Duodenal mucosa (tissue), 2 donors: ENCODE data around the gene TBL3.
A peak's percentile ranks its signal among the peaks of the same experiment; 100 is the strongest.

Experiments used
- H3K27ac ChIP-seq: one replicate; pipeline ENCODE4 v1.7.0; 2013; ENCODE audit warnings: low read depth, low read length
- H3K27me3 ChIP-seq, 2 donors: one replicate each; pipeline ENCODE4 v1.7.0; 2013; ENCODE audit warnings: low read length in 2 of 2, control low read depth in 1 of 2; ENCODE audit not compliant: insufficient read depth in 2 of 2, control insufficient read depth in 1 of 2
- H3K36me3 ChIP-seq, 2 donors: one replicate each; pipeline ENCODE4 v1.7.0; 2013; ENCODE audit warnings: low read length in 2 of 2, control low read depth in 1 of 2; ENCODE audit not compliant: insufficient read depth in 2 of 2, control insufficient read depth in 1 of 2
- H3K4me1 ChIP-seq, 2 donors: one replicate each; pipeline ENCODE4 v1.7.0; 2013; ENCODE audit warnings: low read length in 2 of 2, control low read depth in 1 of 2; ENCODE audit not compliant: insufficient read depth in 2 of 2, control insufficient read depth in 1 of 2
- H3K4me3 ChIP-seq, 2 donors: one replicate each; pipeline ENCODE4 v1.7.0; 2013; ENCODE audit warnings: low read length in 2 of 2, low read depth in 1 of 2
- H3K9ac ChIP-seq, 2 donors: one replicate each; pipeline ENCODE4 v1.7.0; 2013; ENCODE audit warnings: low read length in 2 of 2, low read depth in 1 of 2
- H3K9me3 ChIP-seq, 2 donors: one replicate each; pipeline ENCODE4 v1.7.0; 2013; ENCODE audit warnings: low read length in 2 of 2, control low read depth in 1 of 2; ENCODE audit not compliant: control insufficient read depth in 1 of 2

TBL3 gene

DNA sequence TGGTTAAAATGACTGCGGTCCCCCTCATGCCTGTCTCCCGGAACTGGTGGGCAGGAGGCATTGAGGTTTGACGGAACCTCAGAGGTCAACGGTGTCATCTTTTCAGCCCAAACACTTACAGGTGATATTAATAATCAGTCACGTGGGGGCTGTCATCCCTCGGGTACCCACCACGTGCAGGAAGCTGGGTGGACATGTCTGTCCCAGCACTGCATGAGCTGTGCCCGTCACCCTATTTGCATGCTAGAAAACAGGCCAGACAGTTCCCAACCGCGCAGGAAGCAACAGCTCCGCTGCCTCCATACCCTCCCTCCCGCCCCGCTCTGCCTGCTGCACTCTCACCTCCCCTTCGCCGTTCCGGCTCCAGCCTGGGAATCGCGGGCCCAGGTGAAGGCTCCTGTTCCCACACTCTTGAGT is 19.3 kb downstream of the TBL3 start:
- Histone ChIP-seq H3K36me3 (peaks cover 8 to 13% of the 10 kb centered on the region in 2 donors), H3K4me1 (peaks cover 26 to 29% of the 10 kb centered on the region in 2 donors), H3K9ac (peak overlapping the region in 1 of 2 donors; percentile 54), H3K27ac (no peak overlapping the region), H3K9me3 (no peaks in the 10 kb centered on the region), H3K27me3 (peaks cover 22 to 26% of the 10 kb centered on the region in 2 donors), H3K4me3 (peak overlapping the region; percentile 48 to 70)

DNA sequence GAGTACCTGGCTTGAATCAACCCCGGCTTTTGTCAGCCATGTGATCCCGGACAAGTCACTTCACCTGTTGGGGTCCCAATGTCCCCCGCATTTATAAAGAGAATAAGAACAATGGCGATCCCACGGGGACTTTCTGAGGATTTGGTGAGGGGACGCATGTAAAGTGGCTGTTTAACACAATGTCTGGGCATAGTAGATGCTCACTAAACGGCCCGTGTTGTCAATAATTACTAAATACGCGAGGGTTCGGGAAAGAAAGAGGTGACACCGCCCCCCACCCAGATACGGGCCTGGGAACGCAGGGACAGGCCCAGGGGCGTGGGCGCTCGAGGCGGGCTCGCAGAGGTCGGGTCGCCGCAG is 19.7 kb downstream of the TBL3 start:
- Histone ChIP-seq H3K4me3 (peak overlapping the region; percentile 34 to 70), H3K9ac (peak overlapping the region; percentile 22 to 47), H3K4me1 (peaks cover 22 to 26% of the 10 kb centered on the region in 2 donors), H3K27me3 (peaks cover 22 to 26% of the 10 kb centered on the region in 2 donors), H3K27ac (no peak overlapping the region), H3K36me3 (peaks cover 4 to 9% of the 10 kb centered on the region in 2 donors), H3K9me3 (no peaks in the 10 kb centered on the region)

DNA sequence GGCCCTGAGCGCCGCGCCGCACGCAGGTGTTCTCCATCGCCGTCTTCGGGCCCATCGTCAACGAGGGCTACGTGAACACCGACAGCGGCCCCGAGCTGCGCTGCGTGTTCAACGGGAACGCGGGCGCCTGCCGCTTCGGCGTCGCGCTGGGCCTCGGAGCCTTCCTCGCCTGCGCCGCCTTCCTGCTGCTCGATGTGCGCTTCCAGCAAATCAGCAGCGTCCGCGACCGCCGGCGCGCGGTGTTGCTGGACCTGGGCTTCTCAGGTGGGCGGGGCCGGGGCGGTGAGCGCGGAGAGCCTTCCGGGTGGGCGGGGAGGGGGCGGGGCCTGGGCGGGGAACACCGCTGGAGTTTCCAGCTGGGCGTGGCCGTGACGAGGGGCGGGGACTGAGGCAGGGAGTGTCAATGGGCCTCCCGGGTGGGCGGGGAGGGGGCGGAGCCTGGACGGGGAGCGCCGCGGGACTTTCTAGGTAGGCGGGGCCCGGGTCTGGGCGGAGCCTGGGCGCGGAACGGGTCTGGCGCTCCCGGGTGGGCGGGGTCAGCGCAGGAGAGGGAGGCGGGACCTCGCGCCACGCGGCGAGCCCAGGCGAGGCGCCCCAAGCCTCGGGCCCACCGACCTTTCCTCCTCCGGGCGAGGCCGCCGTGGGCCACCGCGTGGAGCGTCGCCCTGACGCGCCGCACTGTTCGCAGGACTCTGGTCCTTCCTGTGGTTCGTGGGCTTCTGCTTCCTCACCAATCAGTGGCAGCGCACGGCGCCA is 20.3 kb downstream of the TBL3 start:
- Histone ChIP-seq H3K9me3 (no peaks in the 10 kb centered on the region), H3K9ac (peak overlapping the region; percentile 22 to 47), H3K27me3 (peaks cover 22 to 26% of the 10 kb centered on the region in 2 donors), H3K27ac (no peak overlapping the region), H3K4me1 (peaks cover 26% of the 10 kb centered on the region in 2 donors), H3K36me3 (peaks cover 2 to 7% of the 10 kb centered on the region in 2 donors), H3K4me3 (peak overlapping the region; percentile 34 to 70)

DNA sequence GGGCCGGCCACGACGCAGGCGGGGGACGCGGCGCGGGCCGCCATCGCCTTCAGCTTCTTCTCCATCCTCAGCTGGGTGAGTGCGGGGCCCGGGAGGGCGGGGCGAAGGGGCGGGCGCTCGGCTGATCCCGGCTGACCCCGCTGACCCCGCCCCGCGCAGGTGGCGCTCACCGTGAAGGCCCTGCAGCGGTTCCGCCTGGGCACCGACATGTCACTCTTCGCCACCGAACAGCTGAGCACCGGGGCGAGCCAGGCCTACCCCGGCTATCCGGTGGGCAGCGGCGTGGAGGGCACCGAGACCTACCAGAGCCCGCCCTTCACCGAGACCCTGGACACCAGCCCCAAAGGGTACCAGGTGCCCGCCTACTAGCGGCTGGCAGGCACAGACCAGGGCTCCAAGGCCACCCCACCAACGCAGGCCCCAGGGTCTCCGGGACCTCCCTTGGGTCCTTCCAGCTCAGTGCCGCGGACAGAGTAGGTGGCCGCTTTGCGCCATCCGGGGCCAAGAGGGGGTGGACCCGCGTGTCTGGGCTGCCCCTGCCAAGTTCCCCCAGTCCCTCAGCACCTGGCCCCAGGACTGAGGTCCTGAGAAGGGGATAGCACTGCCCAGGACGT is 21.0 kb downstream of the TBL3 start:
- Histone ChIP-seq H3K9me3 (no peaks in the 10 kb centered on the region), H3K4me1 (peaks cover 26 to 29% of the 10 kb centered on the region in 2 donors), H3K9ac (no peak overlapping the region), H3K36me3 (peaks cover 2 to 10% of the 10 kb centered on the region in 2 donors), H3K4me3 (no peak overlapping the region), H3K27ac (no peak overlapping the region), H3K27me3 (peaks cover 22 to 26% of the 10 kb centered on the region in 2 donors)

DNA sequence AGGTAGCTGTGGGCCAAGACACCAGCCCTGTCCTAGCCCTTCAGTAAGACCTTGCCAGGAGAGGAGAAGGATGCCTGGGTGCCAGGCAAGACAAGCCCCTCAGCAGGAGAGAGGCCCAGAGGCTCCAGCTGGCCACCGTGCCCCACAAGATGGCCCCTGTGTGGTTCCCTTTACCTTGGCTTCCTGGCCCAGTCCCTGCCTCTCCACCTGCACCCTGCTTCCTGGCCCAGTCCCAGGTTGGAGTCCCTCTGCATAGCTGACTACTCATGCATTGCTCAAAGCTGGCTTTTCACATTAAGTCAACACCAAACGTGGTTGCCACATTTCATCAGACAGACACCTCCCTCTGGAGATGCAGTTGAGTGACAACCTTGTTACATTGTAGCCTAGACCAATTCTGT is 21.9 kb downstream of the TBL3 start:
- peaks cover 23 to 32% of the 10 kb centered on the region in 2 donors for H3K4me1 ChIP-seq
- peaks cover 6 to 17% of the 10 kb centered on the region in 2 donors for H3K36me3 ChIP-seq
- H3K9ac ChIP-seq = no peak overlapping the region
- peaks cover 19 to 22% of the 10 kb centered on the region in 2 donors for H3K27me3 ChIP-seq
- no peak overlapping the region for H3K4me3 ChIP-seq
- H3K9me3 ChIP-seq = no peaks in the 10 kb centered on the region
- H3K27ac ChIP-seq = no peak overlapping the region

DNA sequence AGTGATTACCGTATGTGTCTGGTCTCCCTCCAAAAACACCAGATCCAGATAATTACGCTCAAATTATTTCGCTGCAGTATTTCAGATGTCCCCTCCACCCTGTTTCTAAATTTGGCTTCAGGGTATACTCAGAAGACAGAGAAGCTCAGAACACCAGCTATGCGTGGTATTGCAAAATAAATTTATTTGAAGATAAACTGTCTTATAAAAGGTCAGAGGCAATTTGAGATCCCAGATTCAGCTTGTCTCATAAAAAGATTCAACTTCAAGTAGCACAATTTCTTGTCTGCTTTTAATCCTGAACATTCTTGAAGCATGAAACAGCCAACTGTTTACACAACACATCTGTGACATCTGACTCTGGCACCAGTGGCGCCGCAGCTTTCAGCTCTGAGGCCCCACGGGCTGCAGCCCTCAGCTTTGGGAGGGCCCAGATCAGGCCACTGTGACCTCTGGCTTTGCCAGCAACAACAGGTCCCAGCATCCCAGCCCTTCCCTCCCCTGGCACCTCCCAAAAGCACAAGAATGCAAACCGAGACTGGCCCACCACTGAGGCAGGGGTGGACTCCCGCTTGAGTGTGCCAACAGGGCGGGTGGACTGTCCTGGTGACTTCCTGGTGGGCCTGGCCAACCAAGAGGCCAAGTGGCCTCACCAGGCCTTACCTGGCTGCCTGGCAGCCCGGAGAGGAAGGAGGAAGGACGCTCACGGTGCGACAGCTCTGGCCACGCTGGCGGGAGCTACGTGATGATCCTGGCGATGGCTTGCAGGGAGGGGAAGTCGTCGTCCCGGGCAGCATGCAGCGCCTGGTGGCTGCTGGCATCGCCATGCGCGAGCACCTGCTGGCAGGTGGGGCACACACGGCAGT is 25.9 kb downstream of the TBL3 start:
- H3K4me3 ChIP-seq = no peak overlapping the region
- peak overlapping the region; percentile 32 for H3K27ac ChIP-seq
- H3K9ac ChIP-seq = no peak overlapping the region
- H3K9me3 ChIP-seq = no peaks in the 10 kb centered on the region
- H3K36me3 ChIP-seq = peaks cover 22 to 55% of the 10 kb centered on the region in 2 donors
- H3K27me3 ChIP-seq = no peaks in the 10 kb centered on the region
- H3K4me1 ChIP-seq = peaks cover 0 to 9% of the 10 kb centered on the region in 2 donors

DNA sequence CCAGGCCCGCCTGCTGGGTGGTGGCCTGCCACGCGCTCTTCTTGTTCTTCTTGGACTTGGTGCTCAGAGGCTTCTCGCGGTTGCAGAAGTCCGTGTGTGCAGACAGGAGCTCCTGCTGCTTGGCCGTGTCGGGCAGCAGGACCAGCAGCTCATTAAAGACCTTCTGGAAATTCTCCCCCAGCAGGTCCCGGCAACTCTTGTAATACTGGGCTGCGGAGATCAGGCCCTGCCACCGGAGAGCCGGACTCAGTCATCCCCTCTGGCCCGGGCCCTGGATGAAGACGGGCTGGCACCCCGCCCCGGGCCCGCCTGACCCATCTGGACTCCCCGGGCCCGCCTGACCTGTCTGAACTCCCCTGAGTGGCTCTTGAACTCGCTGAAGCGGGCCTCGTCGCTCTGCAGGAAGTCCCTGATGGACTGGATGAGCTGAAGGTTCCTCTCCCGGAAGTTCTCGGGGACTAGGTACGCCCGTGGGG is 26.5 kb downstream of the TBL3 start:
- Histone ChIP-seq H3K4me1 (peaks cover 0 to 9% of the 10 kb centered on the region in 2 donors), H3K27ac (peak overlapping the region; percentile 10), H3K4me3 (no peak overlapping the region), H3K9ac (no peak overlapping the region), H3K9me3 (no peaks in the 10 kb centered on the region), H3K27me3 (no peaks in the 10 kb centered on the region), H3K36me3 (peaks cover 22 to 61% of the 10 kb centered on the region in 2 donors)

DNA sequence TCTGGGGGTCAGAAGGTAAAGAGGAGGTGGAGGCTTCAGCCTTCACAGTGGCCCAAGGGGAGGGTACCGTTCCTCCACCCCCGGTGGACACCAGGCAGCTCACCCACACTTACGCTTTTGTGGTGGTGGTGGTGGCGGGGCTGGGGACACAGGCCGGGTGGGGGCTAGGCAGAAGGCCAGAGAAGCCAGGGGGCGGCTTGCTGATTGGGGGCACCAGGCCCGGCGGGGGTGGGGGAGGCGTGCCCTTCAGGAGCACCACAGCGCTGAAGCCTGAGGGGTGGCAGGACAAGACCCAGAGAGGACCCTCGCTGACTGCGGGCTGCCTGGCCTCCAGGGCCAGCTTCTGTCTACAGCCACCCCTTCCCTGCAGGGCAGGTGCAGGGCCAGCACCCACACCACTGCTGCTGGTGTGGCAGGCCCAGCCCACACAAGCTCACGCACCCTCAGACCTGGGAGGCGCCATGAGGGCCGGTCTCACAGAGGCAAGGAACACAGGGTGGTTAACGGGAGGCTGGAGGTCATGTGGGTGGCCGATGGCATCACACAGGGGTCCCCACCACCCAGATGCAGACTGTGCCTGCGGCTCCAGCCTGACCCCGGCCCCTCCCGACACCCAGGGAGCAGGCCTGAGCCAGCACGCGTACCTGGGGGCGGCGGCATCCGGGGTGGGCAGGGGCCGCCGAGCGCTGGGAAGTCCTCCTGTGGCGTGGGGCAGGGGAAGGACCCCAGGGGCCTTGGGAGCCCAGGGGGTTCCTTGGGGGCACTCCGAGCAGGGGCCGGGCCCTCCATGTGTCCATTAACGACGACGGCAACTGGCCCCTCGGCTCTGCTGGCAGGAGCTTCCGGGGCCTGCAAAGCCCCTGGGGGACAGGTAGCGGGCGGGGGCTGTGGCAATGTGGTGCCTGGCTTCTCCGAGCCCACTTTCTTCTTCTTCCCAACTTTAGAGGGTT is 27.3 kb downstream of the TBL3 start:
- no peaks in the 10 kb centered on the region for H3K27me3 ChIP-seq
- H3K9ac ChIP-seq = no peak overlapping the region
- no peaks in the 10 kb centered on the region for H3K9me3 ChIP-seq
- H3K36me3 ChIP-seq = peaks cover 22 to 64% of the 10 kb centered on the region in 2 donors
- no peak overlapping the region for H3K4me3 ChIP-seq
- H3K27ac ChIP-seq = peak overlapping the region; percentile 10
- peaks cover 2 to 13% of the 10 kb centered on the region in 2 donors for H3K4me1 ChIP-seq

DNA sequence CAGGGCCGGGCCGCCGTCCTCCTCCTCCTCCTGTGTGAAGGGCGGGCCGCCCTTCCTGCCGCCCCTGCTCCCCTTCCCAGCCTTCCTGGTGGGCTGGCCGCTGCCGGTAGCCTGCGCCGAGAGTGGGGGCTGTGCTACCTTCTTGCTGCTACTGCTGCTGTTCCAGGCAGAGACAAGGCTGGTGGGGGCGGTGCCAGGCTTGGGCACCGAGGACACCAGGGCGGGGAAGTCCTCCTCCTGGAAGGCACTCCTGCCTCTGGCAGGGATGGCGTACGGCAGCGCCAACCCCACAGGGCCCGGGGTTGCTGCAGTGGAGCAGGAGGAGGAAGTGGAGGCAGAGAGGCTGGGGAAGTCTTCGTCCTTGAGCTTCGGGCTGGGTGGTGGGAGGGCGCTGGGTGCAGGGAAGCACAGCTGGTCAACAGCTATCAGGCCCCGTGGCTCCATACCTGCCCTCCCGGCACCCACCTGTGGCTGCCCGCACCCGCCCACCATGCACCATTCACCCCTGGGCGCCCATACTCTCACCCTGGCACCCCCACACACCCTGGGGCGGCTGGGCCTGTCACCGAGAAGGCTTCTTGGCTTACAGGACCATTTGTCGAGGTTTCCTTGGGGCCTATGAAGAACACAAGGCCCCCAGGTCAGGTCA is 28.1 kb downstream of the TBL3 start:
- no peak overlapping the region for H3K27ac ChIP-seq
- no peak overlapping the region for H3K9ac ChIP-seq
- H3K4me1 ChIP-seq = peaks cover 6 to 21% of the 10 kb centered on the region in 2 donors
- H3K36me3 ChIP-seq = peaks cover 22 to 64% of the 10 kb centered on the region in 2 donors
- no peak overlapping the region for H3K4me3 ChIP-seq
- no peaks in the 10 kb centered on the region for H3K9me3 ChIP-seq
- no peaks in the 10 kb centered on the region for H3K27me3 ChIP-seq
